Measurements from ENCODE around the gene FASLG.
A peak's percentile ranks its signal among the peaks of the same experiment; 100 is the strongest.

The FASLG gene

GRCh38 chr1:172637522-172637921, 21.4 kb upstream of the FASLG start:
- no peak for TF ChIP-seq CTCF (conservative IDR thresholded peaks at IDR 0.05)
- no peak for TF ChIP-seq ZFX (IDR thresholded peaks at IDR 0.05)
- H3K27ac ChIP-seq, result no peak overlapping the region

DNA sequence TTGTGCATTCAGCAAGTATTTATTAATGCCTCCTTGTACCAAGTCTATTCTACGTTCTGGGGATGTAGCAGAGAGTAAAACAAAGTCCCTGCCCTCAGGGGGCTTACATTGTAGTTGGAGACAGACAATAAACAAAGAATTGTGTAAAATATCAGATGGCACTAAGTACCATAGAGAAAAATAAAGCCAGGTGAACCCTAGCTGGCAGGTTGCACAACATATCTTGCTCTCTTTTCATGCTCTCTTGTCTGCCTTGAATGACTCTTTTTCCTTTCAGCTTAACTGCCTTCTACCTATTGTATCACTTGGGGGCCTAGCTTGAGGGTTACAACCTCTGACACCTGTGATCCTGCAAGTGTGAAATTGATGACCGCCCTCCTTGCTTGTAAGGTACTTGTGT, 20.7 kb upstream of the FASLG start:
- H3K27ac ChIP-seq, result no peak overlapping the region
- no peak for TF ChIP-seq CTCF (conservative IDR thresholded peaks at IDR 0.05)
- TF ChIP-seq ZFX (IDR thresholded peaks at IDR 0.05), result no peak

GRCh38 chr1:172638885-172639831, 19.7 kb upstream of the FASLG start:
- TF ChIP-seq CTCF (conservative IDR thresholded peaks at IDR 0.05), result no peak
- TF ChIP-seq ZFX (IDR thresholded peaks at IDR 0.05), result no peak
- H3K27ac ChIP-seq, result no peak overlapping the region

- TF ChIP-seq ZFX (IDR thresholded peaks at IDR 0.05) (no peak), CTCF (conservative IDR thresholded peaks at IDR 0.05) (no peak)
- H3K27ac ChIP-seq, result no peak overlapping the region
Measured at GRCh38 chr1:172640111-172640510, 18.8 kb upstream of the FASLG start.

- no peak overlapping the region for H3K27ac ChIP-seq
- no peak for TF ChIP-seq CTCF (conservative IDR thresholded peaks at IDR 0.05)
- no peak for TF ChIP-seq ZFX (IDR thresholded peaks at IDR 0.05)
Measured at GRCh38 chr1:172641492-172641891, 17.4 kb upstream of the FASLG start.

- no peak for TF ChIP-seq ZFX (IDR thresholded peaks at IDR 0.05)
- TF ChIP-seq CTCF (conservative IDR thresholded peaks at IDR 0.05), result no peak
- peak overlapping the region; percentile 31 for H3K27ac ChIP-seq
Measured at GRCh38 chr1:172642970-172643369, 15.9 kb upstream of the FASLG start.

- H3K27ac ChIP-seq, result no peak overlapping the region
- no peak for TF ChIP-seq ZFX (IDR thresholded peaks at IDR 0.05)
- TF ChIP-seq CTCF (conservative IDR thresholded peaks at IDR 0.05), result no peak
Measured at GRCh38 chr1:172646653-172647052, 12.2 kb upstream of the FASLG start.
